ENCODE measurements around the gene TSSK2.

The TSSK2 gene

DNA sequence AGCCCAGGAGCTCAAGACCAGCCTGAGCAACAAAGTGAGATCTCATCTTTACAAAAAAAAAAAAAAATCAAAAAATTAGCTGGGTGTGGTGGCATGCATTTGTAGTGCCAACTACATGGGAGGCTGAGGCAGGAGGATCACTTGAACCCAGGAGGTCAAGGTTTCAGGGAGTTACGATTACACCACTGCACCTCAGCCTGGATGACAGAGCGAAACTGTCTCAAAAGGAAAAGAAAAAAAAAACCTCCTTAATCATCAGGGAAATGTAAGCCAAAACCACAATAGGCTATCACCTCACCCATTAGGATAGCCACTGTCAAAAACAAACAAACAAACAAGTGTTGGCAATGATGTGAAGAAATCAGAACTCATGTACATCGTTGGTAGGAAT, 22.3 kb upstream of the TSSK2 start:
- Histone ChIP-seq H3K4me2 (ENCODE audit: low read length) (peak overlapping the region; percentile 72), H3K4me3 (ENCODE audit: low read length) (no peak overlapping the region), H4K20me1 (ENCODE audit: insufficient read depth, low read length) (peaks cover 86% of the 10 kb centered on the region), H3K4me1 (ENCODE audit: low read length) (peaks cover 16% of the 10 kb centered on the region), H3K9me3 (ENCODE audit: insufficient read depth, low read length) (no peaks in the 10 kb centered on the region), H3K9ac (ENCODE audit: low read length) (no peak overlapping the region), H2AFZ (ENCODE audit: low read depth, low read length) (no peak overlapping the region), H3K79me2 (ENCODE audit: low read length) (peaks cover 99% of the 10 kb centered on the region), H3K27me3 (ENCODE audit: low read depth, low read length) (no peaks in the 10 kb centered on the region), H3K36me3 (replicated peaks; ENCODE audit: low read depth, low read length) (peaks cover 5% of the 10 kb centered on the region), H3K27ac (ENCODE audit: low read length) (no peak overlapping the region)
- TF ChIP-seq, protein P1, sequence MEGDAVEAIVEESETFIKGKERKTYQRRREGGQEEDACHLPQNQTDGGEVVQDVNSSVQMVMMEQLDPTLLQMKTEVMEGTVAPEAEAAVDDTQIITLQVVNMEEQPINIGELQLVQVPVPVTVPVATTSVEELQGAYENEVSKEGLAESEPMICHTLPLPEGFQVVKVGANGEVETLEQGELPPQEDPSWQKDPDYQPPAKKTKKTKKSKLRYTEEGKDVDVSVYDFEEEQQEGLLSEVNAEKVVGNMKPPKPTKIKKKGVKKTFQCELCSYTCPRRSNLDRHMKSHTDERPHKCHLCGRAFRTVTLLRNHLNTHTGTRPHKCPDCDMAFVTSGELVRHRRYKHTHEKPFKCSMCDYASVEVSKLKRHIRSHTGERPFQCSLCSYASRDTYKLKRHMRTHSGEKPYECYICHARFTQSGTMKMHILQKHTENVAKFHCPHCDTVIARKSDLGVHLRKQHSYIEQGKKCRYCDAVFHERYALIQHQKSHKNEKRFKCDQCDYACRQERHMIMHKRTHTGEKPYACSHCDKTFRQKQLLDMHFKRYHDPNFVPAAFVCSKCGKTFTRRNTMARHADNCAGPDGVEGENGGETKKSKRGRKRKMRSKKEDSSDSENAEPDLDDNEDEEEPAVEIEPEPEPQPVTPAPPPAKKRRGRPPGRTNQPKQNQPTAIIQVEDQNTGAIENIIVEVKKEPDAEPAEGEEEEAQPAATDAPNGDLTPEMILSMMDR (IDR thresholded peaks at IDR 0.05; ENCODE audit: low read depth, low read length): no peak
- TF ChIP-seq EZH2phosphoT487 (IDR thresholded peaks at IDR 0.05; ENCODE audit: low read depth): no peak

- H3K4me3 ChIP-seq (ENCODE audit: low read length): peak overlapping the region; percentile 50
- H3K36me3 ChIP-seq (replicated peaks; ENCODE audit: low read depth, low read length): peaks cover 5% of the 10 kb centered on the region
- H2AFZ ChIP-seq (ENCODE audit: low read depth, low read length): no peak overlapping the region
- no peaks in the 10 kb centered on the region for H3K9me3 ChIP-seq (ENCODE audit: insufficient read depth, low read length)
- no peaks in the 10 kb centered on the region for H3K27me3 ChIP-seq (ENCODE audit: low read depth, low read length)
- H3K4me1 ChIP-seq (ENCODE audit: low read length): peaks cover 16% of the 10 kb centered on the region
- peak overlapping the region; percentile 52 for H3K27ac ChIP-seq (ENCODE audit: low read length)
- TF ChIP-seq, protein P1 (IDR thresholded peaks at IDR 0.05; ENCODE audit: low read depth, low read length): no peak
- no peak for TF ChIP-seq EZH2phosphoT487 (IDR thresholded peaks at IDR 0.05; ENCODE audit: low read depth)
- peak overlapping the region; percentile 6; the same call in 1 of the 2 replicates for H3K9ac ChIP-seq (ENCODE audit: low read length)
- H4K20me1 ChIP-seq (ENCODE audit: insufficient read depth, low read length): peaks cover 83% of the 10 kb centered on the region
- H3K79me2 ChIP-seq (ENCODE audit: low read length): peaks cover 98% of the 10 kb centered on the region
- peak overlapping the region; percentile 72 for H3K4me2 ChIP-seq (ENCODE audit: low read length)
Observed at GRCh38 chr22:19109198-19110063, 21.7 kb upstream of the TSSK2 start.

- TF ChIP-seq, protein P1 (IDR thresholded peaks at IDR 0.05; ENCODE audit: low read depth, low read length): no peak
- TF ChIP-seq EZH2phosphoT487 (IDR thresholded peaks at IDR 0.05; ENCODE audit: low read depth): no peak
- no peak overlapping the region for H2AFZ ChIP-seq (ENCODE audit: low read depth, low read length)
- H3K9me3 ChIP-seq (ENCODE audit: insufficient read depth, low read length): no peaks in the 10 kb centered on the region
- H4K20me1 ChIP-seq (ENCODE audit: insufficient read depth, low read length): peaks cover 84% of the 10 kb centered on the region
- H3K79me2 ChIP-seq (ENCODE audit: low read length): peaks cover 98% of the 10 kb centered on the region
- H3K4me3 ChIP-seq (ENCODE audit: low read length): peak overlapping the region; percentile 50
- peak overlapping the region; percentile 6; the same call in 1 of the 2 replicates for H3K9ac ChIP-seq (ENCODE audit: low read length)
- peak overlapping the region; percentile 52 for H3K27ac ChIP-seq (ENCODE audit: low read length)
- H3K27me3 ChIP-seq (ENCODE audit: low read depth, low read length): no peaks in the 10 kb centered on the region
- H3K4me2 ChIP-seq (ENCODE audit: low read length): peak overlapping the region; percentile 72
- H3K4me1 ChIP-seq (ENCODE audit: low read length): peaks cover 16% of the 10 kb centered on the region
- peaks cover 7% of the 10 kb centered on the region for H3K36me3 ChIP-seq (replicated peaks; ENCODE audit: low read depth, low read length)
Observed at GRCh38 chr22:19110064-19110458, 21.0 kb upstream of the TSSK2 start.

- no peak overlapping the region for H3K9ac ChIP-seq (ENCODE audit: low read length)
- H2AFZ ChIP-seq (ENCODE audit: low read depth, low read length): no peak overlapping the region
- peaks cover 3% of the 10 kb centered on the region for H3K36me3 ChIP-seq (replicated peaks; ENCODE audit: low read depth, low read length)
- H3K79me2 ChIP-seq (ENCODE audit: low read length): peaks cover 98% of the 10 kb centered on the region
- no peak for TF ChIP-seq EZH2phosphoT487 (IDR thresholded peaks at IDR 0.05; ENCODE audit: low read depth)
- TF ChIP-seq, protein P1 (IDR thresholded peaks at IDR 0.05; ENCODE audit: low read depth, low read length): no peak
- no peak overlapping the region for H3K4me2 ChIP-seq (ENCODE audit: low read length)
- no peak overlapping the region for H3K4me3 ChIP-seq (ENCODE audit: low read length)
- no peaks in the 10 kb centered on the region for H3K27me3 ChIP-seq (ENCODE audit: low read depth, low read length)
- no peak overlapping the region for H3K27ac ChIP-seq (ENCODE audit: low read length)
- H3K9me3 ChIP-seq (ENCODE audit: insufficient read depth, low read length): no peaks in the 10 kb centered on the region
- peaks cover 84% of the 10 kb centered on the region for H4K20me1 ChIP-seq (ENCODE audit: insufficient read depth, low read length)
- peaks cover 16% of the 10 kb centered on the region for H3K4me1 ChIP-seq (ENCODE audit: low read length)
Observed at GRCh38 chr22:19110646-19111045, 20.5 kb upstream of the TSSK2 start.
